Endothelial cell of umbilical vein (primary cell): Measurements from ENCODE around the gene GPR108. TPM values are rescaled to one million over a fixed set of nuclear protein-coding genes. Genes with fewer than 3 reads are reported as not detected.

Source experiments
- BruUV-seq: library from RNA; stranded (reverse); fragments of 400-500 nt; replicated peaks from 2 replicates; lab custom pipeline; 2021; lab: Mats Ljungman, UMichigan
- CTCF ChIA-PET: fragments of 300-600, 350-600 bp; sonication (Branson Sonifier 250); formaldehyde crosslinking; loops from one replicate; lab custom pipeline; 2021; ENCODE audit warnings: antibody characterized with exemption, inconsistent platforms; lab: Charles Lee
- POLR2A ChIA-PET: fragments of 300-600, 350-600 bp; sonication (Branson Sonifier 250); formaldehyde crosslinking; loops from one replicate; lab custom pipeline; 2021; ENCODE audit warnings: antibody characterized with exemption, inconsistent platforms; lab: Charles Lee
- DNase-seq: peaks from one replicate; pipeline ENCODE4 v3.0.0-alpha.2; 2011; ENCODE audit warnings: low read depth, low spot score
- FAIRE-seq: peaks from 2 replicates; lab custom pipeline; 2011; peaks lifted over from hg19 to GRCh38; lab: Jason Lieb, UNC
- H2AFZ ChIP-seq: 2 replicates; pipeline ENCODE4 v1.6.0; 2012; ENCODE audit warnings: low read depth, low read length, control low read depth, inconsistent platforms
- H3K27ac ChIP-seq: 2 replicates; pipeline ENCODE4 v1.5.1; 2011; ENCODE audit warnings: low read depth, mild to moderate bottlenecking, control low read depth, low read length, moderate library complexity; ENCODE audit not compliant: insufficient read depth
- H3K27me3 ChIP-seq, 2 experiments: 2 replicates each; pipeline versions ENCODE4 v1.6.0 to v1.6.1; 2011; ENCODE audit warnings: low read length in 2 of 2, mixed read lengths in 1 of 2; ENCODE audit not compliant: control insufficient read depth in 2 of 2, insufficient read depth in 2 of 2
- H3K36me3 ChIP-seq, 2 experiments: 2 replicates in 1 of 2; 3 replicates in 1 of 2; pipeline ENCODE4 v1.5.1; 2011; ENCODE audit warnings: low read length in 2 of 2, mild to moderate bottlenecking in 1 of 2, moderate library complexity in 1 of 2; ENCODE audit not compliant: control insufficient read depth in 2 of 2, insufficient read depth in 2 of 2; ENCODE audit errors: extremely low read depth in 1 of 2
- H3K4me1 ChIP-seq: 3 replicates; pipeline ENCODE4 v1.5.1; 2011; ENCODE audit warnings: mild to moderate bottlenecking, low read length; ENCODE audit not compliant: control insufficient read depth, insufficient read depth; ENCODE audit errors: extremely low read depth
- H3K4me2 ChIP-seq: 2 replicates; pipeline ENCODE4 v1.6.1; 2011; ENCODE audit warnings: low read length, control low read depth, mixed read lengths; ENCODE audit not compliant: insufficient read depth
- H3K4me3 ChIP-seq, 3 experiments: fragments of 200-600 bp in 1 of 3; sonication (generic), shearing (Covaris generic) in 1 of 3; replicated peaks in 1 of 3; 2 replicates each; pipeline ENCODE4 v1.5.1; 2011 to 2016; ENCODE audit warnings: control low read depth in 3 of 3, low read length in 3 of 3, mild to moderate bottlenecking in 2 of 3, inconsistent platforms in 1 of 3, low read depth in 1 of 3, moderate library complexity in 1 of 3; ENCODE audit not compliant: insufficient read depth in 1 of 3
- H3K79me2 ChIP-seq: 2 replicates; pipeline ENCODE4 v1.6.0; 2012; ENCODE audit warnings: low read length, inconsistent platforms; ENCODE audit not compliant: control insufficient read depth, insufficient read depth
- H3K9ac ChIP-seq: replicated peaks from 2 replicates; pipeline ENCODE3; 2011; ENCODE audit warnings: low read length, control low read depth; ENCODE audit not compliant: insufficient read depth; ENCODE audit errors: extremely low read depth
- H3K9me1 ChIP-seq: replicated peaks from 3 replicates; pipeline ENCODE4 v1.6.0; 2011; ENCODE audit warnings: mild to moderate bottlenecking, low read length; ENCODE audit not compliant: control insufficient read depth, insufficient read depth; ENCODE audit errors: extremely low read depth
- H3K9me3 ChIP-seq: replicated peaks from 2 replicates; pipeline ENCODE4 v1.5.1; 2012; ENCODE audit warnings: low read length, inconsistent platforms; ENCODE audit not compliant: control insufficient read depth, insufficient read depth
- H4K20me1 ChIP-seq: replicated peaks from 2 replicates; pipeline ENCODE3; 2011; ENCODE audit warnings: mild to moderate bottlenecking, low read length; ENCODE audit not compliant: control insufficient read depth, insufficient read depth; ENCODE audit errors: extremely low read depth
- CTCF ChIP-seq, 2 donors: IDR thresholded peaks; 1 replicate in 1 of 2; 2 replicates in 1 of 2; pipeline ENCODE4 v1.5.1; 2011; ENCODE audit warnings: low read length in 2 of 2, mild to moderate bottlenecking in 2 of 2, moderate library complexity in 2 of 2, control low read depth in 1 of 2, inconsistent platforms in 1 of 2, low read depth in 1 of 2; ENCODE audit not compliant: insufficient read depth in 1 of 2; ENCODE audit errors: extremely low read depth in 1 of 2
- EZH2 ChIP-seq: IDR thresholded peaks from 2 replicates; pipeline ENCODE4 v1.6.1; 2012; ENCODE audit warnings: borderline replicate concordance, low read depth, mild to moderate bottlenecking, moderate library complexity, low read length, inconsistent platforms; ENCODE audit not compliant: severe bottlenecking
- FOS ChIP-seq: IDR thresholded peaks from 2 replicates; pipeline ENCODE4 v1.6.1; 2011; ENCODE audit warnings: mild to moderate bottlenecking, low read length, moderate library complexity, borderline replicate concordance; ENCODE audit not compliant: insufficient read depth
- GATA2 ChIP-seq: IDR thresholded peaks from 2 replicates; pipeline ENCODE4 v1.7.0; 2011; ENCODE audit warnings: low read depth, mild to moderate bottlenecking, moderate library complexity, mixed read lengths, low read length; ENCODE audit not compliant: insufficient read length, insufficient read depth
- JUN ChIP-seq: IDR thresholded peaks from 2 replicates; pipeline ENCODE4 v1.6.1; 2011; ENCODE audit warnings: borderline replicate concordance, low read depth; ENCODE audit not compliant: insufficient read length, insufficient read depth
- MAX ChIP-seq: IDR thresholded peaks from 2 replicates; pipeline ENCODE4 v1.6.1; 2011; ENCODE audit not compliant: insufficient read depth, insufficient read length
- MYC ChIP-seq: IDR thresholded peaks from one replicate; pipeline ENCODE4 v1.6.1; 2011; ENCODE audit warnings: mild to moderate bottlenecking, low read depth, low read length
- POLR2A ChIP-seq: IDR thresholded peaks from 2 replicates; pipeline ENCODE4 v1.6.1; 2012; ENCODE audit warnings: low read depth, mild to moderate bottlenecking, control low read depth, low read length
- POLR2AphosphoS5 ChIP-seq: IDR thresholded peaks from 2 replicates; pipeline ENCODE4 v1.6.1; 2012; ENCODE audit warnings: low read depth, mild to moderate bottlenecking, control low read depth, low read length, moderate library complexity; ENCODE audit not compliant: insufficient read depth
- dilution Hi-C: fragments of 300-500 bp; cut with MboI; formaldehyde crosslinking; loops from one replicate; pipeline ENCODE4 v1.15.0; 2019; ENCODE audit warnings: low sequenced_read_pairs; ENCODE audit not compliant: extremely low pct_ligation_motif_present
- intact Hi-C: fragments of 100-400 bp; cut with micrococcal nuclease; formaldehyde crosslinking; loops from one replicate; pipeline ENCODE4 v1.10.0; 2022
- polyA plus RNA-seq, 4 experiments: library from polyadenylated mRNA; depleted of rRNA in 3 of 4; stranded (reverse) in 3 of 4; unstranded in 1 of 4; fragments of >200 nt; gene quantifications; 2 replicates each; pipeline versions ENCODE4 v1.2.1 to v1.2.3, GENCODE V29; 2011 to 2012; ENCODE audit warnings: missing spikeins in 1 of 4
- total RNA-seq: library from RNA; stranded (reverse); gene quantifications from 2 replicates; pipeline ENCODE4 v1.2.3, GENCODE V29; 2021

The GPR108 gene
- total and polyA plus RNA-seq, 2 donors (not counting 3 experiments of a cell fraction or from before 2014, with no cell fraction given), result 68.5 to 80.2 TPM

GRCh38 chr19:6685962-6686627, 51.3 kb downstream of the GPR108 start:
- Histone ChIP-seq H3K27ac (no peak overlapping the region), H3K4me2 (no peak overlapping the region), H3K36me3 (no peaks in the 10 kb centered on the region), H2AFZ (no peak overlapping the region), H3K9me1 (no peaks in the 10 kb centered on the region), H3K9me3 (no peaks in the 10 kb centered on the region), H4K20me1 (no peaks in the 10 kb centered on the region), H3K27me3 (peaks cover 0 to 1% of the 10 kb centered on the region in 2 experiments), H3K79me2 (no peaks in the 10 kb centered on the region), H3K9ac (no peak overlapping the region), H3K4me3 (no peak overlapping the region), H3K4me1 (no peaks in the 10 kb centered on the region)
- DNase-seq (no peak), FAIRE-seq (no peak)
- no TSS peak for BruUV-seq
- POLR2A ChIA-PET, result no interaction called here
- intact Hi-C loops, result no loop called here
- TF ChIP-seq MYC (no peak), POLR2AphosphoS5 (no peak), GATA2 (no peak), POLR2A (no peak)
- CTCF ChIA-PET, result interaction anchor here (1.0 to 1.2 kb wide), 3 partner anchors 10 to 39 kb away, joined by 3 to 4 read pairs (median 3); no protein-coding TSS in a partner anchor
- dilution Hi-C loops, result no loop called here

GRCh38 chr19:6685482-6685881, 51.9 kb downstream of the GPR108 start:
- intact Hi-C loops, result no loop called here
- CTCF ChIA-PET, result no interaction called here
- POLR2A ChIA-PET, result no interaction called here
- no peak overlapping the region for H3K9ac ChIP-seq
- H3K4me1 ChIP-seq, result no peaks in the 10 kb centered on the region
- H3K27ac ChIP-seq, result no peak overlapping the region
- no peaks in the 10 kb centered on the region for H3K9me1 ChIP-seq
- no peaks in the 10 kb centered on the region for H4K20me1 ChIP-seq
- BruUV-seq, result no TSS peak
- TF ChIP-seq FOS, result no peak
- TF ChIP-seq JUN, result no peak
- TF ChIP-seq CTCF (IDR thresholded peaks at IDR 0.05; ENCODE audit: extremely low read depth in 1 of 2, insufficient read depth in 1 of 2, low read depth in 1 of 2, low read length in 2 of 2), result no peak
- TF ChIP-seq MYC, result no peak
- no peak for TF ChIP-seq POLR2A
- no peak for TF ChIP-seq GATA2
- TF ChIP-seq EZH2, result no peak
- TF ChIP-seq MAX, result no peak
- no peak for TF ChIP-seq POLR2AphosphoS5
- H3K79me2 ChIP-seq, result no peaks in the 10 kb centered on the region
- H3K36me3 ChIP-seq, result no peaks in the 10 kb centered on the region
- H3K4me3 ChIP-seq, result no peak overlapping the region
- dilution Hi-C loops, result no loop called here
- no peaks in the 10 kb centered on the region for H3K9me3 ChIP-seq
- DNase-seq, result no peak
- no peak overlapping the region for H2AFZ ChIP-seq
- FAIRE-seq, result no peak
- H3K27me3 ChIP-seq, result peaks cover 0 to 1% of the 10 kb centered on the region in 2 experiments
- H3K4me2 ChIP-seq, result no peak overlapping the region
